ENCODE data around the gene MYL4. TPM values are rescaled to one million over a fixed set of nuclear protein-coding genes. Genes with fewer than 3 reads are reported as not detected.

The MYL4 gene
- total and polyA plus RNA-seq, 3 donors from 2014 or later = 7.6 to 19.3 (median 7.9) TPM

DNA sequence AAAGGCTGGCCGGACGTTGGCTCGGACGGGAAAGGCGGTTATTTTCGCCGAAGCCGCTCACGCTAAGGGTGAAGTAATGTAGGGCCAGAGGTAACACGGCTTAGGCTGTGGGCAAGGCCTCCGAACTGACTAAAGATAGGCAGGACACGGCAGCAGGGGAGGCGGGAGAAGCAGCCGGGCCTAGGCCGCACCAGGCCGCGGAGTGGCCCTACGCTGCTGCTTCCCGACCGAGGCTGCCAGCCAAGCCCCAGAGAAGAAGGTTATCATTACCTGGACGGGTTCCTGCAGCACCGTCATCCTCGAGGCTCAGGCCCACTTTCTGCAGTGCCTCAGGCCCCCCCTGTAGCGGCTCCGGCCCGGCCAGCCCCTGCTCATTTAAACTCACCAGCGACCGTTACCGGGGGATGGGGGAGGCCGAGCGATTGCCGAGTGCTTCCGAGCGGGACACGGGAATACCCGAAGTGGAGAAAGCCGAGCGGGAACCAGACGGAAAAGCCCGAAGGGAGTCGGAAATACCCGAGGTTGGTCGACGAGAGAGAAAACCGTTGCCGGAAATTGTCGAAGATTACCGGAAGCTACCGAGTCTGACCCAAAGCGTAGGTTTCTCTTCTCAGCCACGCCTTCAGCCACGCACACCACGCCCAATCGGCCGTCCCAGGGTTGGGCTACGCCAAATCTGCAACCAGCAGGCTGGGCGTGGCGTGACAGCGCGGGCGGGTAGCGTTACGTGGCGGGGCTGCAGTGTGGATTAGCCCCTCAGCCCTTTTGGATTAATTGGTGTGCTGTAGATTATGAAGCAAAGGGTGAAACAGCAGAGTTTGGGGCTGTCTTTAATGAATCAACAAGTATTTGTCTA, 20.0 kb upstream of the MYL4 start, which contains the start of gene CDC27:
Gene CDC27, minus strand, starts transcription at position 420 of the 856 bp plus-strand sequence. Its CDS starts 123 bp downstream, at position 297.
- no peaks in the 10 kb centered on the region for H3K27me3 ChIP-seq
- H3K27ac ChIP-seq = peak within 1 kb of the TSS; percentile 95 to 98
- intact Hi-C loops (cut with DNase I; ENCODE audit: low total_unique reads) = no loop called here
- H3K4me3 ChIP-seq = peak within 1 kb of the TSS; percentile 85 to 89
- peak; percentile 100 for DNase-seq
- H3K9me3 ChIP-seq = no peaks in the 10 kb centered on the region
- peak; percentile 19 for TF ChIP-seq POLR2A (IDR thresholded peaks at IDR 0.05)
- TF ChIP-seq, protein P1, sequence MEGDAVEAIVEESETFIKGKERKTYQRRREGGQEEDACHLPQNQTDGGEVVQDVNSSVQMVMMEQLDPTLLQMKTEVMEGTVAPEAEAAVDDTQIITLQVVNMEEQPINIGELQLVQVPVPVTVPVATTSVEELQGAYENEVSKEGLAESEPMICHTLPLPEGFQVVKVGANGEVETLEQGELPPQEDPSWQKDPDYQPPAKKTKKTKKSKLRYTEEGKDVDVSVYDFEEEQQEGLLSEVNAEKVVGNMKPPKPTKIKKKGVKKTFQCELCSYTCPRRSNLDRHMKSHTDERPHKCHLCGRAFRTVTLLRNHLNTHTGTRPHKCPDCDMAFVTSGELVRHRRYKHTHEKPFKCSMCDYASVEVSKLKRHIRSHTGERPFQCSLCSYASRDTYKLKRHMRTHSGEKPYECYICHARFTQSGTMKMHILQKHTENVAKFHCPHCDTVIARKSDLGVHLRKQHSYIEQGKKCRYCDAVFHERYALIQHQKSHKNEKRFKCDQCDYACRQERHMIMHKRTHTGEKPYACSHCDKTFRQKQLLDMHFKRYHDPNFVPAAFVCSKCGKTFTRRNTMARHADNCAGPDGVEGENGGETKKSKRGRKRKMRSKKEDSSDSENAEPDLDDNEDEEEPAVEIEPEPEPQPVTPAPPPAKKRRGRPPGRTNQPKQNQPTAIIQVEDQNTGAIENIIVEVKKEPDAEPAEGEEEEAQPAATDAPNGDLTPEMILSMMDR (IDR thresholded peaks at IDR 0.05) = peak in 1 of 3 experiments; percentile 21
- WGBS, 2 donors = 0% methylated on average over 30 to 50 of the region's 64 CpGs
- no peaks in the 10 kb centered on the region for H3K36me3 ChIP-seq (ENCODE audit: low read depth, missing control alignments)
- peaks cover 11% of the 10 kb centered on the region for H3K4me1 ChIP-seq

DNA sequence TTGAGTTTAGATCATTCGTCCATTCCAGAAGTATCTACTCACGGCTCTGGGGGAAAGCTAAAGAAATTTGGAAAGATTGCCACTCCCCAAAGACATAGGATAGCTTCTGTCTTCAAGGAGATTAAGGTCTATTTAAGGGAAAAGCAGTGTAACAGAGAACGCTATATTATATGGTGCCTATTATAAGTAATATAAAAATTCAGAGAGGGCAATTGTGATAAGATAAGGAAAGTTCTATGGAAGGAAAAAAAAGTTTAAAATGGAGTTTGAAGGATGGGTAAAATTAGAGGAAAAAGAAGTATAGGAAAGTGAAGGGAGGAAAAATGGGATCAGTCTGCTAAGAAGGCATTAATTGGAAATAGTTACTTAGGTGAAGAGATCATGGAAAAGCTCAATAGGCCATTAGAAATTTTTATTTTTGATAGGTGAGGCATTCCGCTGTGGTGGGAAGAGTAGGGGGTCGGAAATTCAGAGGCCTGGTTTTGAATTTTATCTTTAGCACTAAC, 19.4 kb upstream of the MYL4 start:
- no peak for DNase-seq
- no peak for TF ChIP-seq POLR2A (IDR thresholded peaks at IDR 0.05)
- TF ChIP-seq, protein P1 (IDR thresholded peaks at IDR 0.05) = no peak
- Histone ChIP-seq H3K9me3 (no peaks in the 10 kb centered on the region), H3K4me1 (peaks cover 11% of the 10 kb centered on the region), H3K27ac (peak overlapping the region; percentile 67 to 79), H3K4me3 (peak overlapping the region; percentile 85 to 89), H3K27me3 (no peaks in the 10 kb centered on the region), H3K36me3 (ENCODE audit: low read depth, missing control alignments) (no peaks in the 10 kb centered on the region)
- intact Hi-C loops (cut with DNase I; ENCODE audit: low total_unique reads) = no loop called here
- 28 to 32% methylated on average over 5 of the region's 5 CpGs for whole genome bisulfite sequencing, 2 donors

DNA sequence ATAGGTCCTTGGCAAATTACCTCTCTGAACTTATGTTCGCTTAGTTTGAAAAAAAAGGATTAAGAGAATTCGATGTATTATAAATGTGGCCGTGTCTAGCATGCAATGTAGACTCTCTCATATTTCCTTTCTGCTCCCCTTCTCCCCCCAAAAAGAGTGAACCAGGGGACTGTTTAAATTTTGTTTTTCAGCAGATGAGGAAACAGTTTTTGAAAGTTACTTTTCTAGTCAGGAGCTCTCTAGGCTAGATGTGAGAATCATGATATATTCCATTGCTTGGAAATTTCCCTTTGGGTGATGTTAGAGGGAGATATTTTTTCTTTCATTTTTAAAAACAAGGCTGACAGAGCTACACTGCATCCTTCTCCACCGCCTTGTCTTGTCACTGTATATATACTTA, 18.9 kb upstream of the MYL4 start:
- 79 to 85% methylated on average over 4 of the region's 4 CpGs for WGBS, 2 donors
- DNase-seq = no peak
- Histone ChIP-seq H3K4me1 (peaks cover 11% of the 10 kb centered on the region), H3K27me3 (no peaks in the 10 kb centered on the region), H3K4me3 (peak overlapping the region in 1 of 2 donors; percentile 85), H3K36me3 (ENCODE audit: low read depth, missing control alignments) (no peaks in the 10 kb centered on the region), H3K9me3 (no peaks in the 10 kb centered on the region), H3K27ac (no peak overlapping the region)
- TF ChIP-seq POLR2A (IDR thresholded peaks at IDR 0.05) = no peak
- TF ChIP-seq, protein P1 (IDR thresholded peaks at IDR 0.05) = no peak
- intact Hi-C loops (cut with DNase I; ENCODE audit: low total_unique reads) = no loop called here

DNA sequence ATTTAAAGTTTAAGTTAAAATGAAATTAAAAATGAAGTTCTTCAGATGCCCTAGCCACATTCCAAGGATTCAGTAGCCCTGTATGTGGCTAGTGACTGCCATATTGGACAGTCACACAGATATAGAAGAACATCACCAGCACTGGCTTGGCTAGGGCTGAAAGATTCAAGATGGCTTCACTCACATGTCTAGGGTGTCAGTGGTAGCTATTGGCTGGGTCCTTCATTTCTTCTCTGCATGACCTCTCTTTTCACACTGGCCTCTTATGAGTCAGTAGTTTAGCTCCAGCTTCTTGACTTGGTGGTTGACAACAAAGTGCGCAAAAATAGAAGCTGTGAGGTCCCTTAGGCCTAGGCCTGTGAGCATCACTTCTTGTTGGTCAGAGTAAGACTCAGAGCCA, 18.4 kb upstream of the MYL4 start:
- Histone ChIP-seq H3K4me3 (no peak overlapping the region), H3K9me3 (no peaks in the 10 kb centered on the region), H3K36me3 (ENCODE audit: low read depth, missing control alignments) (no peaks in the 10 kb centered on the region), H3K27ac (no peak overlapping the region), H3K4me1 (peaks cover 11% of the 10 kb centered on the region), H3K27me3 (no peaks in the 10 kb centered on the region)
- intact Hi-C loops (cut with DNase I; ENCODE audit: low total_unique reads) = no loop called here
- 80 to 92% methylated on average over 1 of the region's 1 CpG for WGBS, 2 donors
- DNase-seq = no peak
- TF ChIP-seq, protein P1 (IDR thresholded peaks at IDR 0.05) = no peak
- TF ChIP-seq POLR2A (IDR thresholded peaks at IDR 0.05) = no peak

Data from testis (tissue), 3 donors.